H1 (cell line): ENCODE data around the gene CLPX. TPM values are rescaled to one million over a fixed set of nuclear protein-coding genes. Genes with fewer than 3 reads are reported as not detected.
A peak's percentile ranks its signal among the peaks of the same experiment; 100 is the strongest.

Source experiments
- CTCF ChIA-PET: fragments of 300-600 bp; sonication (Branson Sonifier 250); formaldehyde crosslinking; loops from one replicate; lab custom pipeline; 2021; ENCODE audit not compliant: partially characterized antibody; lab: Charles Lee
- POLR2A ChIA-PET: fragments of 300-600 bp; sonication (Branson Sonifier 250); formaldehyde crosslinking; loops from one replicate; lab custom pipeline; 2021; ENCODE audit warnings: inconsistent platforms; ENCODE audit not compliant: partially characterized antibody; lab: Charles Lee
- DNase-seq, 2 experiments: peaks; one replicate each; pipeline versions ENCODE4 v3.0.0 to v3.0.0-alpha.2; 2010 to 2022; ENCODE audit warnings: low spot score in 2 of 2, low read depth in 1 of 2, mixed read lengths in 1 of 2
- FAIRE-seq: peaks from 2 replicates; lab custom pipeline; 2011; peaks lifted over from hg19 to GRCh38; lab: Jason Lieb, UNC
- H2AFZ ChIP-seq: 2 replicates; pipeline ENCODE4 v1.8.1; 2012; ENCODE audit warnings: low read length, inconsistent platforms
- H2AK5ac ChIP-seq: 2 replicates; pipeline ENCODE4 v1.6.1; 2013; ENCODE audit warnings: low read depth, low read length
- H2BK120ac ChIP-seq: replicated peaks from 2 replicates; pipeline ENCODE3; 2013; ENCODE audit warnings: low read depth, low read length, inconsistent platforms
- H2BK12ac ChIP-seq: 2 replicates; pipeline ENCODE4 v1.6.1; 2013; ENCODE audit warnings: low read depth, low read length
- H2BK15ac ChIP-seq: 2 replicates; pipeline ENCODE4 v1.6.1; 2013; ENCODE audit warnings: low read length
- H2BK20ac ChIP-seq: 2 replicates; pipeline ENCODE4 v1.6.1; 2013; ENCODE audit warnings: low read length
- H2BK5ac ChIP-seq: 2 replicates; pipeline ENCODE4 v1.6.1; 2013; ENCODE audit warnings: low read depth, low read length
- H3K14ac ChIP-seq: 2 replicates; pipeline ENCODE4 v1.6.1; 2013; ENCODE audit warnings: inconsistent platforms; ENCODE audit not compliant: insufficient read length
- H3K18ac ChIP-seq: 2 replicates; pipeline ENCODE4 v1.6.1; 2013; ENCODE audit warnings: low read length; ENCODE audit errors: extremely low read depth
- H3K23ac ChIP-seq: 2 replicates; pipeline ENCODE4 v1.6.1; 2013; ENCODE audit warnings: inconsistent platforms; ENCODE audit not compliant: insufficient read length
- H3K23me2 ChIP-seq: 2 replicates; pipeline ENCODE4 v1.6.1; 2013; ENCODE audit warnings: low read depth, low read length
- H3K27ac ChIP-seq: 2 replicates; pipeline ENCODE4 v1.6.1; 2011; ENCODE audit warnings: low read depth, low read length, inconsistent platforms
- H3K27me3 ChIP-seq, 4 experiments: replicated peaks in 1 of 4; 1 replicate in 1 of 4; 2 replicates in 3 of 4; pipeline versions ENCODE4 v1.6.1 to v1.8.1; 2011 to 2013; ENCODE audit warnings: low read length in 3 of 4, mild to moderate bottlenecking in 3 of 4, inconsistent platforms in 2 of 4, mixed read lengths in 2 of 4, moderate library complexity in 1 of 4; ENCODE audit not compliant: control insufficient read depth in 3 of 4, insufficient read depth in 3 of 4; ENCODE audit errors: extremely low read depth in 1 of 4
- H3K36me3 ChIP-seq, 4 experiments: 2 replicates each; pipeline versions ENCODE4 v1.6.1 to v1.8.1; 2011 to 2013; ENCODE audit warnings: mild to moderate bottlenecking in 4 of 4, low read length in 3 of 4, moderate library complexity in 2 of 4, control low read depth in 1 of 4, inconsistent platforms in 1 of 4; ENCODE audit not compliant: insufficient read depth in 4 of 4, control insufficient read depth in 2 of 4
- H3K4ac ChIP-seq: replicated peaks from 2 replicates; pipeline ENCODE3; 2013; ENCODE audit warnings: low read length, low read depth, mixed read lengths, inconsistent platforms; ENCODE audit not compliant: insufficient read length
- H3K4me1 ChIP-seq, 4 experiments: replicated peaks in 1 of 4; 1 replicate in 1 of 4; 2 replicates in 3 of 4; pipeline versions ENCODE4 v1.6.1 to v1.8.1; 2011 to 2013; ENCODE audit warnings: low read length in 3 of 4, inconsistent platforms in 2 of 4, mixed read lengths in 1 of 4; ENCODE audit not compliant: insufficient read depth in 4 of 4, control insufficient read depth in 3 of 4
- H3K4me2 ChIP-seq, 2 experiments: 2 replicates each; pipeline versions ENCODE4 v1.6.1 to v1.8.1; 2011 to 2013; ENCODE audit warnings: low read depth in 2 of 2, low read length in 2 of 2, control low read depth in 1 of 2, inconsistent platforms in 1 of 2, mild to moderate bottlenecking in 1 of 2; ENCODE audit not compliant: insufficient read depth in 1 of 2
- H3K4me3 ChIP-seq, 4 experiments: fragments of 200-600, 300-600 bp in 1 of 4; sonication (generic), shearing (Covaris generic), sonication (Bioruptor Twin) in 1 of 4; 2 replicates each; pipeline versions ENCODE4 v1.5.1 to v1.8.1; 2011 to 2016; ENCODE audit warnings: low read length in 4 of 4, low read depth in 3 of 4, control low read depth in 2 of 4, inconsistent platforms in 2 of 4, mild to moderate bottlenecking in 2 of 4, mixed read lengths in 1 of 4, moderate library complexity in 1 of 4; ENCODE audit not compliant: insufficient read depth in 2 of 4; ENCODE audit errors: extremely low read depth in 1 of 4
- H3K56ac ChIP-seq: replicated peaks from 2 replicates; pipeline ENCODE3; 2013; ENCODE audit warnings: low read depth, mild to moderate bottlenecking, mixed read lengths, low read length, inconsistent platforms; ENCODE audit not compliant: insufficient read length
- H3K79me1 ChIP-seq: 2 replicates; pipeline ENCODE4 v1.6.1; 2013; ENCODE audit warnings: low read depth, low read length, control low read depth
- H3K79me2 ChIP-seq, 2 experiments: 2 replicates each; pipeline versions ENCODE4 v1.6.1 to v1.8.1; 2012 to 2013; ENCODE audit warnings: low read length in 2 of 2, mild to moderate bottlenecking in 2 of 2, inconsistent platforms in 1 of 2; ENCODE audit not compliant: insufficient read depth in 2 of 2, control insufficient read depth in 1 of 2
- H3K9ac ChIP-seq, 4 experiments: replicated peaks in 1 of 4; 1 replicate in 1 of 4; 2 replicates in 3 of 4; pipeline versions ENCODE4 v1.6.1 to v1.8.1; 2011 to 2013; ENCODE audit warnings: low read depth in 3 of 4, low read length in 3 of 4, control low read depth in 2 of 4, mild to moderate bottlenecking in 2 of 4, moderate library complexity in 2 of 4, inconsistent platforms in 1 of 4; ENCODE audit errors: extremely low read depth in 1 of 4
- H3K9me3 ChIP-seq, 2 experiments: 2 replicates each; pipeline versions ENCODE4 v1.6.1 to v1.8.1; 2012 to 2013; ENCODE audit warnings: mild to moderate bottlenecking in 2 of 2, moderate library complexity in 2 of 2, control low read depth in 1 of 2, inconsistent platforms in 1 of 2, low read depth in 1 of 2, low read length in 1 of 2, mixed read lengths in 1 of 2; ENCODE audit not compliant: insufficient read depth in 2 of 2
- H4K20me1 ChIP-seq, 2 experiments: replicated peaks in 1 of 2; 2 replicates each; pipeline versions ENCODE3 to v1.8.1; 2011 to 2013; ENCODE audit warnings: inconsistent platforms in 2 of 2, low read length in 2 of 2, mild to moderate bottlenecking in 1 of 2; ENCODE audit not compliant: insufficient read depth in 2 of 2, control insufficient read depth in 1 of 2
- H4K5ac ChIP-seq: 2 replicates; pipeline ENCODE4 v1.6.1; 2013; ENCODE audit warnings: low read length, low read depth, mixed read lengths, inconsistent platforms; ENCODE audit not compliant: insufficient read length
- H4K8ac ChIP-seq: 2 replicates; pipeline ENCODE4 v1.8.0; 2013; ENCODE audit warnings: mild to moderate bottlenecking, moderate library complexity, low read length, inconsistent platforms; ENCODE audit not compliant: insufficient read depth; ENCODE audit errors: extremely low read depth
- H4K91ac ChIP-seq: replicated peaks from 2 replicates; pipeline ENCODE3; 2013; ENCODE audit warnings: low read length, mixed read lengths, inconsistent platforms; ENCODE audit not compliant: insufficient read length
- ASH2L ChIP-seq: fragments of 200-600, 300-600 bp; sonication (generic); IDR thresholded peaks from one replicate; pipeline ENCODE4 v1.7.1; 2017; ENCODE audit warnings: low read length
- CEBPB ChIP-seq: IDR thresholded peaks from 2 replicates; pipeline ENCODE4 v1.6.1; 2012; ENCODE audit warnings: low read depth, low read length
- JUND ChIP-seq: IDR thresholded peaks from 2 replicates; pipeline ENCODE4 v1.6.1; 2011; ENCODE audit warnings: mild to moderate bottlenecking, improper control_type of control experiment, low read length
- TAF7 ChIP-seq: optimal IDR thresholded peaks from 2 replicates; pipeline ENCODE3; 2011; ENCODE audit warnings: low read depth, mild to moderate bottlenecking, inconsistent platforms, low read length, moderate library complexity, borderline replicate concordance
- WGBS, 2 experiments: shearing (Covaris generic) in 1 of 2; methylation state at CpG; one replicate each; pipeline versions ENCODE4 v1.1.6 to v1.1.7; 2013 to 2015; ENCODE audit warnings: low lambda C conversion rate in 2 of 2, mixed read lengths in 2 of 2, inconsistent platforms in 1 of 2, low coverage in 1 of 2, missing lambda C conversion rate in 1 of 2; ENCODE audit not compliant: insufficient replicate concordance in 2 of 2, insufficient coverage in 1 of 2, insufficient read length in 1 of 2; ENCODE audit errors: extremely low coverage in 1 of 2, missing lambda C conversion rate in 1 of 2; 5-methylcytosine and 5-hydroxymethylcytosine counted together
- polyA plus RNA-seq, 7 experiments: library from polyadenylated mRNA; depleted of rRNA in 3 of 7; stranded (reverse) in 5 of 7; unstranded in 2 of 7; fragments of >200 nt in 5 of 7; fragments of 200-250 nt in 2 of 7; gene quantifications; 1 replicate in 5 of 7; 2 replicates in 1 of 7; 4 replicates in 1 of 7; pipeline versions ENCODE4 v1.2.1 to v1.2.3, GENCODE V29; 2011 to 2013; ENCODE audit warnings: missing spikeins in 2 of 7, mixed read lengths in 2 of 7
- total RNA-seq: library from RNA; stranded (reverse); fragmentation: NEBNext Ultra II Directional; extraction: Animal tissue kit (Norgen Biotek cat#: 25700); gene quantifications from 2 replicates; pipeline ENCODE4 v1.2.1, GENCODE V29; 2021

CLPX gene
- total and polyA plus RNA-seq, 2 of the 8 experiments (the other 6 are each of a cell fraction or from before 2014, with no cell fraction given) = 10.5 to 53.6 TPM

DNA sequence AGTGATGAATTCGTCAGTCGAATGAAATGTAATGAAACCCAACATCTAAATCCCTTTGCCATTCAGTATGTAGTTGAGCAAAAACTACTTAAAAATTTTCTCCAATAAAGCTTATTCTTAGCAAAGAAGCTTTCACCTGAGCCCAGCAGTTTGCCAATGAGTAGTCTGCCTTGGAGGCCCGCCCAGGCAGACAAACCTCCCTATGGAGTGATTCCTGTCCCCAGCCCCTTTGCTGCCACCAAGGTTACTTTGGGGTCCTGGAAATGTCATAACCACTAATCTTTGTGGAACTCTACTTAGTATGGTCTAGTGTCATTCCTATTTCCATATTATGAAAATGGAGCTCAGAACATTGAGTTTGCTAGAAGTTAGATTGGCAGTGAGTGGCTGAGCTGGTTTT lies 82.2 kb downstream of the CLPX start:
- peaks cover 0 to 11% (median 5%) of the 10 kb centered on the region in 4 experiments; a peak in 3 of 7 replicates for H3K27me3 ChIP-seq
- H3K36me3 ChIP-seq = no peaks in the 10 kb centered on the region
- no peak overlapping the region for H2BK5ac ChIP-seq
- WGBS, 2 experiments = 82% methylated on average over 3 of the region's 3 CpGs; no CpG with 5 or more reads in 1 of the 2 experiments
- H2BK20ac ChIP-seq = no peak overlapping the region
- no peak overlapping the region for H4K8ac ChIP-seq
- H3K56ac ChIP-seq = no peak overlapping the region
- CTCF ChIA-PET = interaction anchor here (0.6 to 9.6 kb wide), 11 partner anchors 8 to 68 kb away, joined by 3 to 259 read pairs (median 23); partner anchors contain the start of genes KBTBD13 and RASL12
- TF ChIP-seq ASH2L = no peak
- no peak for TF ChIP-seq TAF7
- no peak for TF ChIP-seq CEBPB
- no peak for TF ChIP-seq JUND
- TF ChIP-seq, all 59 proteins: peak for 0
- FAIRE-seq = peak; percentile 7
- H3K9ac ChIP-seq = no peak overlapping the region
- no peak overlapping the region for H3K18ac ChIP-seq
- no peak overlapping the region for H3K27ac ChIP-seq
- no peak overlapping the region for H4K5ac ChIP-seq
- no peak overlapping the region for H3K23ac ChIP-seq
- DNase-seq = no peak
- H3K4me1 ChIP-seq = peaks cover 0 to 2% (median 0%) of the 10 kb centered on the region in 4 experiments; a peak in 2 of 7 replicates
- no peak overlapping the region for H2AFZ ChIP-seq
- H2BK12ac ChIP-seq = no peak overlapping the region
- no peaks in the 10 kb centered on the region for H4K20me1 ChIP-seq
- H3K23me2 ChIP-seq = peaks cover 5% of the 10 kb centered on the region; the same call in 1 of the 2 replicates
- peak overlapping the region; percentile 72 to 98; a peak in 3 of 4 replicates for H3K4me2 ChIP-seq
- no peak overlapping the region for H2BK15ac ChIP-seq
- H3K4me3 ChIP-seq = peak overlapping the region in 2 of 4 experiments; percentile 36 to 67; a peak in 5 of 8 replicates
- no peaks in the 10 kb centered on the region for H3K79me2 ChIP-seq
- H3K79me1 ChIP-seq = no peaks in the 10 kb centered on the region
- POLR2A ChIA-PET = interaction anchor here (0.7 to 1.8 kb wide), 8 partner anchors 9 to 1610 kb away, joined by 3 to 7 read pairs (median 4); partner anchors contain the start of genes CLPX and RNU5B-1
- no peak overlapping the region for H2BK120ac ChIP-seq
- H4K91ac ChIP-seq = no peak overlapping the region
- H3K9me3 ChIP-seq = no peaks in the 10 kb centered on the region
- no peak overlapping the region for H3K4ac ChIP-seq
- no peak overlapping the region for H3K14ac ChIP-seq
- no peak overlapping the region for H2AK5ac ChIP-seq
